ENCODE data around the gene CDK5RAP2.
A peak's percentile ranks its signal among the peaks of the same experiment; 100 is the strongest.

GRCh38 chr9:120610975-120611689, 31.2 kb upstream of the CDK5RAP2 start:
- TF ChIP-seq CTCF (conservative IDR thresholded peaks at IDR 0.05 in 1 of 2, IDR thresholded peaks at IDR 0.05 in 1 of 2; ENCODE audit: low read depth in 1 of 2, low read length in 2 of 2) (peak in 1 of 2 donors; percentile 33), EZH2 (IDR thresholded peaks at IDR 0.05; ENCODE audit: low read length, missing control alignments) (no peak)

Measured in fibroblast of lung (primary cell).